D341Med (cell line): ENCODE data around the gene CAPRIN1.

Experiments
- DNase-seq: peaks from one replicate; pipeline ENCODE4 v3.0.0; 2012; ENCODE audit warnings: low spot score

CAPRIN1 gene

DNA sequence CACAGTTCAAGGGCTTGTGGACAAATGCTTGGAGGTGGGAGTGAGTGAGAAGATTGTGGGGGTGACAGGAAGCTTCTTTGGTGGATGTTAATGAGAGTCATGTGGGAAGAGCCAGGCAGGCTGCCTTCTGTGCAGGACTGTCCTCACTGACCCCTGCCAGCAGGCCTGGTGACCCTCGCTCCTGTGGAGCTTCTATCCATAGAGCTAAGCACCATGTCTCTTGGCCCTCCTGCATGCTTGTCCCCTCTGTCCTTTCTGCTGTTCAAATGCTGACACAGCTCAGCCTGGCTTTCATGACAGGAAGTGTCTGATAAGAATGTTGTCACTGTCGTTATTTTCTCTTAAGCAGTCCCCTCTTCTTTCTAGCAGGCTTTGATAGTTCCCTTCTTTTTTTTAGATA lies 91.5 kb downstream of the CAPRIN1 start:
- no peak for DNase-seq

- no peak for DNase-seq
Observed at GRCh38 chr11:34145073-34145472, 93.5 kb downstream of the CAPRIN1 start.

GRCh38 chr11:34145847-34146381 lies 94.4 kb downstream of the CAPRIN1 start:
- DNase-seq, result no peak

DNA sequence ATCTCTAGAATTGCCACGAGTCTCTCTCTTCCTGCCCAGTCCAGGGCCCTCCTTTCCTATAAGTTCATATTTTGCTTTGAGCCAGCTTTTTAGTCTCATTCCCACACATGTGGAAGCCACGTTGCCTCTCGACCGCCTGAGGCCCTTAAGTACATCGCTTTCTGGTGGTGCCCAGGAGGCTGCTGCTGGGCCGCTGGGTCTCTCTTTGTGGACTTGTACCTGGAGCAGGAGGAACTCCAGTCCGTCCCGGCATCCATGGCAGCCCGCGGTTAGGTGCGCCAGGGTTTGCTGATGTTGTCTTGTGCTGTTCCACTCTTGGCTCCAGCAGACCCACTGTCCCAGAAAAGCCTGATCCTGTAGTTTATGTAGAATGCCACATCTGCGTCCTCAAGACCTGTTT lies 94.9 kb downstream of the CAPRIN1 start:
- no peak for DNase-seq

GRCh38 chr11:34146866-34147265 lies 95.3 kb downstream of the CAPRIN1 start:
- no peak for DNase-seq

DNA sequence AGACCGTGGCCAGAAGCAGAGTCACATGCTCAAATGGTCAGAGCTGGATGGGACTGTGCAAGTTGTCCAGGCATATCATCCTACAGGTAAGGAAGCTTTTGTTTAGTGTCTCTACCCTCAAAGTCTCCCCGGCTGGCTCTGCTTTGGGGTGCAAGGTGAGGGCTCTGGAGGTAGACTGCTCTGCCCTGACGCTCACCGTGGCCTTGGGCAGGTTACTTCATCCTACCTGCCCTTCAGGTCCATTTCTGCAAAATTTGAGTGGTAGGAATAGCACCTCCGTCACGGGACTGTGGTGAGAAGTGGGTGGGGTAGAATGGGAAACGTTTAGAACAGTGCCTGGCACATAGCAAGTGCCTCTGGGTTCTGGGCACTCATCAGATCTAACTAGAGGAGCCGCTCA lies 96.0 kb downstream of the CAPRIN1 start:
- DNase-seq, result no peak

GRCh38 chr11:34148504-34149165 lies 97.1 kb downstream of the CAPRIN1 start:
- no peak for DNase-seq

DNA sequence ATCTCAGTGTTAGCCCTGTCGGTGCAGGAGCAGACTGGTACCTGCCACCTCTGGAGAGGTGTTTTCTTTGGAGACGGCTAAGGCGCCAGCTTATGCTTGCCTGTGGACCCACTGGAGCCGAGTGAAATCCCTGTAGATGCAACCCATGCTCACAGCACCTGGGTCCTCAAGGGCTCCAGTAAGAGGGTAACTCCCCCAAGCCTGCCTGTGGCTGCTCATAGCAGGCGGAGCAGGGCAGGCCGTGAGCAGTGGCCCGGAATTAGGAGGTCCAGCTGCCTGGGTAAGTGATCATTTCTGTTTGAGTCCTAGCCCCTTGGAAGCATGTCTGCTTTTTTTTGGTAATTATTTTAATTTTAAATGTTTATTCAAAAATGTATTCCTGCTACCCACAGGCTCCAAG lies 97.7 kb downstream of the CAPRIN1 start:
- no peak for DNase-seq

- DNase-seq, result peak; percentile 55
Observed at GRCh38 chr11:34149786-34150185, 98.3 kb downstream of the CAPRIN1 start.

DNA sequence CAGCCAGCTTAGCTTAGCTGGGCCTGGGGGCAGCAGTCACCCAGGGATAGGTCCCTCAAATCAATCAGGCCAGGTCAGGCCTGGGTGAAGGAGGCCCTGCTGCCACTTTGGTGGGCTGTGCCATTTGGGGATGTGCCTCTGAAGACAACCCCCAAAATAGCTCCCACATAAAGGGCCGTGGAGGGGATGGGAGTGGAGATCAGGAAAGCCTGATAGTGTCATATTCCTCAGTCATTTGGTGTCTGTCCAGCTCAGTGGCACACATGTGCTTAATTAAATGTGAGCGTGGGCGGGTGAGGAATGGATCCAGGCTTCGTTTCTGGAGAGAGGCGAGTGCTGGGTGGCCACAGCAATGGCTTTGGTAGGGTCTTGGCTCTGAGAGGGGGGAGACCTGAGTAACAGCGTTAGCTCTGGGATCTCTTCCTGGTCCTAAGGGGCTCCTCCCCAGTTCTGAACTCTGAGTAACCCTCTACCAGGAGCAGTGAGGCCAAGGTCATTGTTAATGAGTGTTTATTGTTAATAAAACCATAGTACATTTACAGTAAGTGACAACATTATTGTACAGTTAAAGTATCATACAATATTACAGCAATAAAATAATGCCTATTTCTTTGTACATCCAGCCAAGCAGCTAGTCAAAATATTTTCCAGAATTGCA lies 99.1 kb downstream of the CAPRIN1 start:
- no peak for DNase-seq
